Lung (tissue), 12 donors: ENCODE results near the gene PSMB11. TPM values are rescaled to one million over a fixed set of nuclear protein-coding genes. Genes with fewer than 3 reads are reported as not detected.

Experiments
- ATAC-seq: fragments of 200-7000 bp; cut with Tn5 transposase; one replicate; pipeline ENCODE4 v1.9.1; 2020; ENCODE audit warnings: moderate number of reproducible peaks; ENCODE audit not compliant: insufficient read depth, low FRiP score
- DNase-seq, 3 donors: peaks; one replicate each; pipeline ENCODE4 v3.0.0-alpha.2; 2013 to 2017
- H3K27ac ChIP-seq, 2 donors: one replicate each; pipeline ENCODE4 v1.5.1; 2013; ENCODE audit warnings: mild to moderate bottlenecking in 2 of 2, moderate library complexity in 2 of 2, control low read depth in 1 of 2, inconsistent platforms in 1 of 2, low read depth in 1 of 2, low read length in 1 of 2
- H3K27me3 ChIP-seq, 3 donors: one replicate each; pipeline ENCODE4 v1.5.1; 2013; ENCODE audit warnings: low read length in 2 of 3; ENCODE audit not compliant: control insufficient read depth in 3 of 3, insufficient read depth in 3 of 3
- H3K36me3 ChIP-seq, 4 donors: one replicate each; pipeline ENCODE4 v1.5.1; 2013; ENCODE audit warnings: low read length in 4 of 4, mild to moderate bottlenecking in 1 of 4, moderate library complexity in 1 of 4; ENCODE audit not compliant: control insufficient read depth in 4 of 4, insufficient read depth in 4 of 4
- H3K4me1 ChIP-seq, 5 donors: one replicate each; pipeline ENCODE4 v1.5.1; 2013; ENCODE audit warnings: low read length in 5 of 5, mild to moderate bottlenecking in 2 of 5, moderate library complexity in 1 of 5; ENCODE audit not compliant: control insufficient read depth in 5 of 5, insufficient read depth in 5 of 5
- H3K4me3 ChIP-seq: one replicate; pipeline ENCODE4 v1.5.1; 2013; ENCODE audit warnings: mild to moderate bottlenecking, control low read depth, moderate library complexity
- H3K9ac ChIP-seq, 2 donors: one replicate each; pipeline ENCODE4 v1.5.1; 2013; ENCODE audit warnings: low read length in 2 of 2, control low read depth in 1 of 2; ENCODE audit not compliant: insufficient read depth in 1 of 2
- H3K9me3 ChIP-seq, 4 donors: one replicate each; pipeline ENCODE4 v1.5.1; 2013; ENCODE audit warnings: low read length in 3 of 4, mild to moderate bottlenecking in 1 of 4, moderate library complexity in 1 of 4; ENCODE audit not compliant: control insufficient read depth in 4 of 4, insufficient read depth in 3 of 4
- WGBS, 2 donors: extraction: QIAGEN DNeasy Blood & Tissue Kit; methylation state at CpG; one replicate each; pipeline ENCODE4 v1.1.7; 2013; 5-methylcytosine and 5-hydroxymethylcytosine counted together
- polyA plus RNA-seq, 2 donors: library from polyadenylated mRNA; stranded (reverse); fragments of 200-250 nt; gene quantifications; one replicate each; pipeline ENCODE4 v1.2.1, GENCODE V29; 2013
- total RNA-seq, 2 donors: library from RNA; depleted of rRNA in 1 of 2; stranded (reverse); fragments of >200 nt in 1 of 2; gene quantifications; one replicate each; pipeline ENCODE4 v1.2.1, GENCODE V29; 2014 to 2021
- TF ChIP-seq, protein P1 (sequence below): IDR thresholded peaks from 2 replicates; pipeline ENCODE4 v1.5.1; 2012; ENCODE audit warnings: mild to moderate bottlenecking; ENCODE audit errors: control extremely low read depth, extremely low read depth
- donor health status: control.
- donor health status: control.
- donor health status: Bipolar disorder and iron deficiency.
- donor health status: healthy.
- donor health status: DM: yes; HTN: yes; CAD: no.

PSMB11 gene
- total and polyA plus RNA-seq, 4 donors, result not detected

DNA sequence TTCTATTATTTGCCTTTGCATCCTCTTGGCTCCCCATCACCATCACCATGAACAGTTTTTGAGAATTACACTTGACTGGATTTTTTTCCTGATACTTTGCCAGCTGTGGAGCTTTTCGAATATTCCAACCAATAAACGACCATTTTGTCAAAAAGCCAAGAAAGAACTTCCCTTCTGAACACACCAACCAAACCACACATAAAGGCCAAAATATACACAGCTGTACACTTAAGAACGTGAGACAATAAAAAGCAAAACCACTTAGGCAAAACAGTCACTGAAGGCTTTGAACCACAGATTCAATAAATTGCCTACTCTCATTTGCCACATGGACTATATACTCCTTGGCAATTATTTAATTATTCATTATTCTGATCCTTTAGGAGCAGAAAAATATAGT, 33.2 kb upstream of the PSMB11 start:
- H3K9ac ChIP-seq, result no peak overlapping the region
- H3K4me1 ChIP-seq, result peaks cover 0 to 33% (median 4%) of the 10 kb centered on the region in 5 donors
- DNase-seq (peak in 2 of 3 donors; percentile 52 to 54), ATAC-seq (no peak)
- H3K27ac ChIP-seq, result no peak overlapping the region
- H3K36me3 ChIP-seq, result peaks cover 0 to 3% (median 0%) of the 10 kb centered on the region in 4 donors
- 9 to 17% methylated on average over 3 of the region's 3 CpGs for WGBS, 2 donors
- H3K27me3 ChIP-seq, result no peaks in the 10 kb centered on the region
- no peaks in the 10 kb centered on the region for H3K9me3 ChIP-seq
- TF ChIP-seq, protein P1, sequence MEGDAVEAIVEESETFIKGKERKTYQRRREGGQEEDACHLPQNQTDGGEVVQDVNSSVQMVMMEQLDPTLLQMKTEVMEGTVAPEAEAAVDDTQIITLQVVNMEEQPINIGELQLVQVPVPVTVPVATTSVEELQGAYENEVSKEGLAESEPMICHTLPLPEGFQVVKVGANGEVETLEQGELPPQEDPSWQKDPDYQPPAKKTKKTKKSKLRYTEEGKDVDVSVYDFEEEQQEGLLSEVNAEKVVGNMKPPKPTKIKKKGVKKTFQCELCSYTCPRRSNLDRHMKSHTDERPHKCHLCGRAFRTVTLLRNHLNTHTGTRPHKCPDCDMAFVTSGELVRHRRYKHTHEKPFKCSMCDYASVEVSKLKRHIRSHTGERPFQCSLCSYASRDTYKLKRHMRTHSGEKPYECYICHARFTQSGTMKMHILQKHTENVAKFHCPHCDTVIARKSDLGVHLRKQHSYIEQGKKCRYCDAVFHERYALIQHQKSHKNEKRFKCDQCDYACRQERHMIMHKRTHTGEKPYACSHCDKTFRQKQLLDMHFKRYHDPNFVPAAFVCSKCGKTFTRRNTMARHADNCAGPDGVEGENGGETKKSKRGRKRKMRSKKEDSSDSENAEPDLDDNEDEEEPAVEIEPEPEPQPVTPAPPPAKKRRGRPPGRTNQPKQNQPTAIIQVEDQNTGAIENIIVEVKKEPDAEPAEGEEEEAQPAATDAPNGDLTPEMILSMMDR, result no peak
- H3K4me3 ChIP-seq, result no peak overlapping the region

DNA sequence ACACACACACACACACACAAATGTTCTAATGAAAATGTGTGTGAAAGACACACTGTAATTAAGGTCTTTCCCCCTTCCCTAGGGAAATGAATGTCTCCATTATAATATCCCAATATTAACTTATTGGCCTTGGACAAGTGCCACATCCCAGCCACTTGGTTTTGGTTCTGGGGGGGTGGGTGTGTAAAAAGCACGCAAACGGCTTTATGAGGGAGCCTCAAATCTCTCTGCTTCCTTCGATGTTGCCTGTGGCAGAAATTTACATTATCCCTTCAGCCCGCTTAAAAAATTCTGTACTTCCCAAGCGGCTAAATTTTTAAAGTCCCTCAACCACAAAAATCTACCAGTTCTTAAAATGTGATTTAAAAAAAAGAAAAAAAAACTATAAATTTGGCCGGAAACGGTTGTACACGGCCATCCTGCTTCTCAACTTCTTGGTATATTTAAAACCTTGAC, 32.5 kb upstream of the PSMB11 start:
- TF ChIP-seq, protein P1, result no peak
- peak overlapping the region in 1 of 2 donors; percentile 87 for H3K9ac ChIP-seq
- H3K36me3 ChIP-seq, result peaks cover 0 to 3% (median 0%) of the 10 kb centered on the region in 4 donors
- peak overlapping the region; percentile 63 to 87 for H3K27ac ChIP-seq
- peaks cover 0 to 33% (median 4%) of the 10 kb centered on the region in 5 donors for H3K4me1 ChIP-seq
- no peak for DNase-seq
- WGBS, 2 donors, result 9 to 15% methylated on average over 8 of the region's 8 CpGs
- no peaks in the 10 kb centered on the region for H3K27me3 ChIP-seq
- no peak overlapping the region for H3K4me3 ChIP-seq
- ATAC-seq, result no peak
- H3K9me3 ChIP-seq, result no peaks in the 10 kb centered on the region

DNA sequence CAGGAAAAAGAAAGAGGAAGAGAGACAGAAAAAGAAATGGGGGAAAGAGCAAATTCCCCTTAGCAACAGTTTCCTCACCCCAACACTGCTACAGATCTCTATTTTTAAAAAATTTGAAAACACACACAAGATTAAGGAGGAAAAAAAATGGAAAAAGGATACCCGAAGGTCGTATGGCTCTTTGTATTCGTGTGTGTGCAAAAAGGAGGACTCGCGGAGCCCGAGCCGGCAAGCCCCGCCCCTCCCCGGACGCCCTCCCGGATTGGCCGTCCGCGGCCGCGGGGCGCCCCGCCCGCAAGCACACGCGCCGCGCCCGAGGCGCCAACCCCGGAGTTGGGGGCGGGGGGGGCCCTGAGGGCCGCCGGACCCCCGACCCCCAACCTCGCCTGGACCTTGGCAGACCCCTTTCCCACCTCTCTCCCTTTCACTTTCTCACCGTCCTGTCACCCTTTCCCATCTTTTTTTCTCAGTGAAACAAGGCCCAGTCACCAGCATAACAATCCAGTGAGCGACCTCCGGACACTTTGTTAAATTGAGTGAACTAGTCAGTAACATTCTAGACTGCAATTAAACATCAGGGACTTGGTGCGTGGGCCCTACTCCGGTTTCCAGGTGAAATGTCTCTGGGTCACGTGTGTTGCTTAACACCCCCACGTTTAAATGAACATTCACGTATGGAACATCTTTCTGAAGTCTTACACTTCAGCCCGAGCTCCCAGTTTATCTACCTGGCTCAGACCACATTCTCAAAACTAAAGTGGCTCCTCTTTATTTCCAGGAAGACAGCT, 31.9 kb upstream of the PSMB11 start, which contains the start of gene C14orf93:
Gene C14orf93 (minus strand): TSS at position 205 of the 788 bp plus-strand sequence. CDS start 11,120 bp downstream, outside the sequence.
- Histone ChIP-seq H3K4me3 (peak within 1 kb of the TSS; percentile 49), H3K36me3 (peaks cover 0 to 3% (median 0%) of the 10 kb centered on the region in 4 donors), H3K27ac (peak within 1 kb of the TSS; percentile 87 to 88), H3K27me3 (no peaks in the 10 kb centered on the region), H3K9me3 (no peaks in the 10 kb centered on the region), H3K4me1 (peaks cover 0 to 33% (median 4%) of the 10 kb centered on the region in 5 donors), H3K9ac (peak within 1 kb of the TSS; percentile 41 to 87)
- 2 to 3% methylated on average over 34 to 40 of the region's 40 CpGs for WGBS, 2 donors
- DNase-seq (peak; percentile 85 to 91 (median 87)), ATAC-seq (peak; percentile 48)
- TF ChIP-seq, protein P1, result no peak
